Stimulated activated CD8-positive, alpha-beta memory T cell treated with anti-CD3 and anti-CD28 coated beads, Interleukin-7, amount 100 ng/mL, for 24 hours (primary cell): ENCODE measurements around the gene C12orf50.
"Not testable (repeated sequence)": the region's sequence is repeated elsewhere in the genome, so short reads cannot be mapped to it uniquely, and the experiment has no call there.

Experiments
- DNase-seq: peaks from one replicate; pipeline ENCODE4 v3.0.0-alpha.2; 2020; ENCODE audit warnings: low read depth

Gene C12orf50

GRCh38 chr12:88029093-88029665 is at the start of gene C12orf50:
Gene C12orf50, minus strand, starts transcription at chr12:88029401. Its CDS starts 2,439 bp downstream, at chr12:88026962.
- DNase-seq: no peak

GRCh38 chr12:88067301-88067700 is 38.1 kb upstream of the C12orf50 start:
- no peak for DNase-seq

GRCh38 chr12:88063375-88063774 is 34.2 kb upstream of the C12orf50 start:
- DNase-seq: no peak

GRCh38 chr12:88062474-88062873 is 33.3 kb upstream of the C12orf50 start:
- no peak for DNase-seq

- no peak for DNase-seq
Observed at GRCh38 chr12:88058719-88059077, 29.5 kb upstream of the C12orf50 start.

GRCh38 chr12:88057994-88058718 is 29.0 kb upstream of the C12orf50 start:
- no peak for DNase-seq

- DNase-seq: no peak
Observed at GRCh38 chr12:88056571-88056970, 27.4 kb upstream of the C12orf50 start.

- DNase-seq: no peak
Observed at GRCh38 chr12:88052686-88053085, 23.5 kb upstream of the C12orf50 start.

- DNase-seq: no peak
Observed at GRCh38 chr12:88044035-88044434, 14.8 kb upstream of the C12orf50 start.

GRCh38 chr12:88037770-88038169 is 8.6 kb upstream of the C12orf50 start:
- DNase-seq: no peak

- DNase-seq: no peak
Observed at GRCh38 chr12:88036353-88036965, 7.3 kb upstream of the C12orf50 start.

GRCh38 chr12:88035907-88036289 is 6.7 kb upstream of the C12orf50 start:
- no peak for DNase-seq

- DNase-seq: peak; percentile 76
Observed at GRCh38 chr12:88035271-88035906, 6.2 kb upstream of the C12orf50 start.

- not testable (repeated sequence) for DNase-seq
Observed at GRCh38 chr12:88031161-88031560, 2.0 kb upstream of the C12orf50 start.

- DNase-seq: no peak
Observed at GRCh38 chr12:88026196-88026595, 3.0 kb downstream of the C12orf50 start.

- no peak for DNase-seq
Observed at GRCh38 chr12:88017964-88018363, 11.2 kb downstream of the C12orf50 start.

- no peak for DNase-seq
Observed at GRCh38 chr12:88015825-88016224, 13.4 kb downstream of the C12orf50 start.

- no peak for DNase-seq
Observed at GRCh38 chr12:88011755-88012154, 17.4 kb downstream of the C12orf50 start.

GRCh38 chr12:88006351-88006750 is 22.9 kb downstream of the C12orf50 start:
- DNase-seq: no peak

GRCh38 chr12:88001327-88001726 is 27.9 kb downstream of the C12orf50 start:
- DNase-seq: no peak

- DNase-seq: peak; percentile 10
Observed at GRCh38 chr12:87995581-87996178, 33.5 kb downstream of the C12orf50 start.

- no peak for DNase-seq
Observed at GRCh38 chr12:87991483-87991882, 37.7 kb downstream of the C12orf50 start.

GRCh38 chr12:87988534-87988933 is 40.7 kb downstream of the C12orf50 start:
- no peak for DNase-seq
